Stimulated activated naive B cell treated with anti-CD40 and anti-IgM and Interleukin-4, amounts not matched to agents 10 μg/mL and 1 μg/mL and 100 μg/mL, for 72 hours (primary cell): ENCODE data around the gene DNMT3A.
A peak's percentile ranks its signal among the peaks of the same experiment; 100 is the strongest.
"Not testable (repeated sequence)": the region's sequence is repeated elsewhere in the genome, so short reads cannot be mapped to it uniquely, and the experiment has no call there.

ENCODE experiments used
- ATAC-seq, 2 donors: fragments of 150-1000 bp; cut with Tn5 transposase; replicated peaks; 2 replicates each; pipeline ENCODE4 v1.10.0; 2021; ENCODE audit warnings: moderate library complexity in 1 of 2
- DNase-seq: peaks from one replicate; pipeline ENCODE4 v3.0.0; 2021
- H3K27ac Mint-ChIP-seq: one replicate; pipeline ENCODE4 v1.8.0; 2022; ENCODE audit warnings: mild to moderate bottlenecking, mixed read lengths
- H3K27me3 Mint-ChIP-seq, 2 donors: one replicate each; pipeline ENCODE4 v1.8.0; 2022; ENCODE audit warnings: mixed read lengths in 2 of 2
- H3K36me3 Mint-ChIP-seq, 2 donors: one replicate each; pipeline ENCODE4 v1.8.0; 2022; ENCODE audit warnings: mixed read lengths in 2 of 2, mild to moderate bottlenecking in 1 of 2
- H3K4me1 Mint-ChIP-seq, 2 donors: one replicate each; pipeline ENCODE4 v1.8.0; 2022; ENCODE audit warnings: mixed read lengths in 2 of 2, mild to moderate bottlenecking in 1 of 2
- H3K4me3 Mint-ChIP-seq, 2 donors: one replicate each; pipeline ENCODE4 v1.8.0; 2022; ENCODE audit warnings: mild to moderate bottlenecking in 2 of 2, mixed read lengths in 2 of 2, moderate library complexity in 1 of 2
- H3K9me3 Mint-ChIP-seq, 2 donors: one replicate each; pipeline ENCODE4 v1.8.0; 2022; ENCODE audit warnings: mixed read lengths in 2 of 2, mild to moderate bottlenecking in 1 of 2

The DNMT3A gene

DNA sequence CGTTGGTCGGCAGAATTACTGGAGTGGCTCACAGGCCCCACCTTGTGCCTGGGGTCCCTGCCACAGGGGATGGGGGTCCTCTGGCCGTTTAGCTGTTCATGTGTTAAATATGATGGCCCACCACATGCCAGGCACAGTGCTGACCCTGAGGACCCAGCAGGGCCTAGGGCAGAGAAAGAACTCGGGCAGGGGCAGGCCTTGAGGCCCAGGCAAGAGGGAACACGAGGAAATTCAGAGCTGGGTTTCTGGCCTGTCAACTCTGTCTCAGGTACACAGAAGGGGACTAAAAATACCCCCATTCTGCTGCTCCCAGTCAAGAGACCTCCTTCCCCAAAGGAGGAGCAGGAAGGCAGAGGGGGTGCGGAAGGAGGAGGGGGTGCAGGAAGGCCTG is 66.2 kb downstream of the DNMT3A start:
- no peak for DNase-seq
- Mint-ChIP-seq H3K4me1 (peaks cover 52 to 85% of the 10 kb centered on the region in 2 donors), H3K9me3 (peaks cover 0 to 1% of the 10 kb centered on the region in 2 donors), H3K36me3 (peaks cover 7 to 22% of the 10 kb centered on the region in 2 donors), H3K27me3 (no peaks in the 10 kb centered on the region), H3K4me3 (peak overlapping the region in 1 of 2 donors; percentile 44), H3K27ac (peak overlapping the region; percentile 91)
- no peak for ATAC-seq

DNA sequence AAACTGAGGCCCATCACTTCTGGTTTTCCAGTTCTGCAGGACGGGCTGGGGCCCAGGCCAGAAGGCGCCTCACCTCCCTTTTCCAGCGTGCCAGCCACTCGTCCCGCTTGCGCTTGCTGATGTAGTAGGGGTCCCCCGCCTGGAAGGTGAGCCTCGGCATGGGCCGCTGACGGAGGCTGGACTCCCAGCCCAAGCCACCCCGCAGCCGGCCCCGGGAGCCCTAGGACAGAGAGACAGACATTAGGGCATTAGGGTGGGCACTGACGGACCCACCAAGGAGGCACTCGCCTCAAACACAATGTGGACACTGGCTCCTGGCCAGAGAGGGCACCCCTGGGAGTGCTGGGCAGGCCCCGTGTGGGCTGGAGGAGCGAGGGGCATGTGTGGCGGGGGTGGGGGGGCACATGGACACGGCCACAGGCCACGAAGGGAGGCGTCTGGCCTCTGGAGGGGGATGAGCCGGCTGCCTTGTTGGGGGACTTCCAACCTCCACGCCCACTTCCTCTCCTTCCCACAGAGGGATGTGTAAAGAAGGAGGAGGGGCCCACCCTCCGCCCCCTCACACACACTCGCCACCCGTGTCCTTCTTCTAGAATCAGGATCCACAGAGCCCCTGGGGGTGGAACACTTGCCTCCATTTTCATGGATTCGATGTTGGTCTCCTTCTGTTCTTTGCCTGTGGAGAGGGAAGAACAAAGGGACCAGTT is 66.7 kb downstream of the DNMT3A start:
- DNase-seq, result peak; percentile 51
- Mint-ChIP-seq H3K9me3 (no peaks in the 10 kb centered on the region), H3K36me3 (peaks cover 11 to 22% of the 10 kb centered on the region in 2 donors), H3K4me3 (peak overlapping the region in 1 of 2 donors; percentile 44), H3K4me1 (peaks cover 48 to 85% of the 10 kb centered on the region in 2 donors), H3K27me3 (no peaks in the 10 kb centered on the region), H3K27ac (peak overlapping the region; percentile 91)
- no peak for ATAC-seq

DNA sequence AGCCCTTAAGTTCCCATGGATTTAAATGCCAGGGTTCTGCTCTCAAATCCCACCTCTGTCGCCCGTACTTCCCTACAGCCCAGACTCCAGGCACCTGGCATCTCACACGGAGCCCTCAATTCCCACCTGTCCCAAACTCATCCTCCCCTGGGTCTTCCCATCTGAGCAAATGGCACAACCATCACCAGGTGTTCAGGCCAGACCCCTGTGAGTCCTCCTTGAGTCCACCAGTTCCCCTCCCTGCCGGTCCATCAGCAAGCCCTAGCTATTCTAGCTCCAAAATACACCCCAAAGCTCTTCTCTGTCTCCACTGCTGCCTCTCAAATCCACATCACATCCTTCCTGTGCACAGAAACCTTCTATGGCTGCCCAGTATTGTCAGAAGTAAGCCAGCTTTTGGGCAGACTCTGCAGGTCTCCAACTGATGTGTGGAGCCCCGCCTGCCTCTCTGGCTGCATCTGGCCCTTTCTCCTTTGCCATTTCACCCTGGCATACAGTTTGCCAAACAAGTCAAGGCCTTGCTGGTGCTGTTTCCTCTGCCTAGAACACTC is 67.7 kb downstream of the DNMT3A start:
- H3K36me3 Mint-ChIP-seq, result peaks cover 19 to 29% of the 10 kb centered on the region in 2 donors
- ATAC-seq, result no peak
- H3K27ac Mint-ChIP-seq, result peak overlapping the region; percentile 95
- H3K27me3 Mint-ChIP-seq, result no peaks in the 10 kb centered on the region
- peak overlapping the region; percentile 37 to 42 for H3K4me3 Mint-ChIP-seq
- H3K9me3 Mint-ChIP-seq, result no peaks in the 10 kb centered on the region
- peaks cover 44 to 77% of the 10 kb centered on the region in 2 donors for H3K4me1 Mint-ChIP-seq
- DNase-seq, result no peak

DNA sequence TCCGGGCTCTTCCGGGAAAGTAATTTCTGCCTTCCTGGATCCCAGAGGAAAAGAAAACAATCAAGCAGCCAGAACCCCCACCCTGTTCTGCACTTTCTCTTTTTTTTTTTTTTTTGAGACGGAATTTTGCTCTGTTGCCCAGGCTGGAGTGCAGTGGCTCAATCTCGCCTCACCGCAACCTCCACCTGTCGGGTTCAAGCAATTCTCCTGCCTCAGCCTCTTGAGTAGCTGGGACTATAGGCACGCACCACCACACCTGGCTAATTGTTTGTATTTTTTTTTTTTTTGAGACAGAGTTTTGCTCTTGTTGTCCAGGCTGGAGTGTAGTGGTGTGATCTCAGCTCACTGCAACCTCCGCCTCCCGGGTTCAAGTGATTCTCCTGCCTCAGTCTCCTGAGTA is 69.0 kb downstream of the DNMT3A start:
- H3K9me3 Mint-ChIP-seq, H3K27me3 Mint-ChIP-seq, DNase-seq, ATAC-seq, H3K4me3 Mint-ChIP-seq: not testable (repeated sequence)
- Mint-ChIP-seq H3K4me1 (peaks cover 31 to 63% of the 10 kb centered on the region in 2 donors), H3K27ac (peak overlapping the region; percentile 95), H3K36me3 (peaks cover 17 to 39% of the 10 kb centered on the region in 2 donors)

DNA sequence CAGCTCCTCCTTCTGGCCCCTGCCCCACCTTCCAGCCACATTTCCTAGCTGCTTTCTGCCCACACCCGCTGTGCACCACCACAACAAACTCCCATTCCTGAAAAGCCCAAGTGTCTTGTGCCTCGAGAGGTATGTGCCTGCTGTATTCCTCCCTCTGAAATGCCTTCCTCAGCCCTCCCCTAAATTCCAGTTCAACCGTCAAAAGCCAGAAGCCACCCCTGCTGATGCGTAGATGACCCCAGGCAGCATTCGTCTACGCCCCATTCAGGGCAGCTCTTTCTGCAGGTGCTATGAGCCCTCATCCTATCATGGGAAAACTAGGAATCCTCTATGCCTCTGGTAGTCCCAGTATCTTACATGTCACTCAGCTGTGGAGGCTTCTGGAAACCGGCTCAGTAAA is 71.7 kb downstream of the DNMT3A start:
- Mint-ChIP-seq H3K4me3 (no peak overlapping the region), H3K27ac (no peak overlapping the region), H3K36me3 (peaks cover 17 to 41% of the 10 kb centered on the region in 2 donors), H3K27me3 (no peaks in the 10 kb centered on the region), H3K4me1 (peaks cover 19 to 39% of the 10 kb centered on the region in 2 donors), H3K9me3 (no peaks in the 10 kb centered on the region)
- ATAC-seq, result no peak
- DNase-seq, result no peak

DNA sequence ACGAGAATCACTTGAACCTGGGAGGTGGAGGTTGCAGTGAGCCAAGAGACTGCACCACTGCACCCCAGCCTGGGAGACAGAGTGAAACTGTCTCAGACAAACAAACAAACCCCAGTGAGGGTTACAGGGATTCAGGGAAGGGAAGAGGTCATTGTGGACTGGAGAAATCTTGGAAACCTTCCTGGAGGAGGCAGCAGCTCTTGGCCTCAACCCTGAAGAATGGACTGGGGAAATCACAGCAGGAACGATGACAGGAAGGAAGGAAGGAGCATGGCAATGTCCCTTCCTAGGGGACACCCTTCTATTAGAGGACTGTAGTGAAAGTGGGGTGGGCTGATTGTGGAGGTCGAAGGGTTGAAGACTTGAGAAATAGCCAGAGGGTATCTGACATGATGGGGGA is 72.5 kb downstream of the DNMT3A start:
- H3K9me3 Mint-ChIP-seq, result no peaks in the 10 kb centered on the region
- H3K4me3 Mint-ChIP-seq, result no peak overlapping the region
- peaks cover 14 to 38% of the 10 kb centered on the region in 2 donors for H3K36me3 Mint-ChIP-seq
- DNase-seq (no peak), ATAC-seq (no peak)
- no peak overlapping the region for H3K27ac Mint-ChIP-seq
- H3K4me1 Mint-ChIP-seq, result peaks cover 14 to 31% of the 10 kb centered on the region in 2 donors
- H3K27me3 Mint-ChIP-seq, result no peaks in the 10 kb centered on the region

DNA sequence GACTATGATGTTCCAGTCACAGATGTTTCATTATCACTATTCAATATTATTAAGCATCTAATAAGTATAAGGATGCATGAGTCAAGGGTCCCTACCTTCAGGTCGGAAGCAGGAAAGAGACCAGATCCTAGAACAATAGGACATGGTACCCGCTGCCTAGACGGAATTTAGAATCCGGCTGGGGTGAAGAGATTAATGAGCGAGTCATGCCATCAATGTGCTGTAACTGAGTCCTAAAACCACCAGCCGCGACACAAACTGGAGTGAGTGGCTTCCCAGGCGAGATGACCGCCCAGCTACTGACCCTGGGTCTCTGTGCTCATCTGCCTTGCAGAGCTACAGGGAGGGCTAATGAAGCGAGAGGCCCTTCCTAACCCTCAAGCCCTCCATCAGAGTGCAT is 73.6 kb downstream of the DNMT3A start:
- H3K4me1 Mint-ChIP-seq, result peaks cover 3 to 20% of the 10 kb centered on the region in 2 donors
- no peak overlapping the region for H3K4me3 Mint-ChIP-seq
- H3K27me3 Mint-ChIP-seq, result no peaks in the 10 kb centered on the region
- no peak for ATAC-seq
- DNase-seq, result no peak
- no peak overlapping the region for H3K27ac Mint-ChIP-seq
- peaks cover 19 to 42% of the 10 kb centered on the region in 2 donors for H3K36me3 Mint-ChIP-seq
- H3K9me3 Mint-ChIP-seq, result no peaks in the 10 kb centered on the region

DNA sequence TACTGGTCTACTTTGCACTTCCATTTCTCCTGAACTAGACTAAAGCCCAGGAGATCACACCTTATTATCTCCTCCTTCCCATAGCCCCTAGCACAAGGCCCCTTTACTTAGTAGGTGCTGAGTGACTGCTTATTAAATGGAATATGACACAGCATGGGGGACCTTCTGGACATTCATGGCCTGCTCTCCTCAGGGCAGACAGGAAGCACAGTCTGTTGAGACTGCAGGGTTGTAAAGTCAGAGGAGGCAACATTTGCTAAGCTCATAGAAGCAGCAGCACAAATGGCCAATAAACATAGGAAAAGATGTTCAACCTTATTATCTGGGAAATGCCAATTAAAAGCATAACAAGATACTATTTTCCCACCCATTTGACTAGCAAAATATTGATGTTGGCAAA is 75.3 kb downstream of the DNMT3A start:
- no peaks in the 10 kb centered on the region for H3K27me3 Mint-ChIP-seq

DNA sequence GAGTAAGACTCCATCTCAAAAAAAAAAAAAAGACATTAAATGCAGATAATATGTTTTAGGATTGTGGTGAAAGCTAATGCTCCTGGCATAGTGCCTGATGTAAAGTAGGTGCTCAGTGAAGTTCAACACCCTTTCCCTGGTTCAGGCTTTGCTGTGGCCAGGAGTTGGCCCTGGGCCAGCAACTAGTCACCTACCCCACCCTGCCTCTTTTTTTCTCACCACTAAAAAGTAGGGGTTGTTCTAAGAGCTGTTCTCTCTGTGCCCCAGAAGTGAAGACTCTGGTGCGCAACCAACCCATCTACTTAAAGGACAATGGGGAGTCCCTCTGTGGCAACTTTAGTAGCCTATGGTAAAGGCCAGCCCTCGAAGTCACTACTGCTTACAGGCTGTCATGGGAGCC is 75.9 kb downstream of the DNMT3A start:
- H3K4me1 Mint-ChIP-seq, result peaks cover 9% of the 10 kb centered on the region in 2 donors
- H3K27me3 Mint-ChIP-seq, result no peaks in the 10 kb centered on the region
- H3K9me3 Mint-ChIP-seq, result no peaks in the 10 kb centered on the region
- no peak overlapping the region for H3K27ac Mint-ChIP-seq
- H3K4me3 Mint-ChIP-seq, result no peak overlapping the region
- peaks cover 19 to 55% of the 10 kb centered on the region in 2 donors for H3K36me3 Mint-ChIP-seq
- no peak for DNase-seq
- no peak for ATAC-seq

More for the DNA sequence above, 75.3 kb downstream of the DNMT3A start:
- DNase-seq, result no peak
- Mint-ChIP-seq H3K4me3 (no peak overlapping the region), H3K4me1 (peaks cover 9% of the 10 kb centered on the region in 2 donors), H3K9me3 (no peaks in the 10 kb centered on the region), H3K36me3 (peaks cover 19 to 55% of the 10 kb centered on the region in 2 donors), H3K27ac (no peak overlapping the region)
- no peak for ATAC-seq

DNA sequence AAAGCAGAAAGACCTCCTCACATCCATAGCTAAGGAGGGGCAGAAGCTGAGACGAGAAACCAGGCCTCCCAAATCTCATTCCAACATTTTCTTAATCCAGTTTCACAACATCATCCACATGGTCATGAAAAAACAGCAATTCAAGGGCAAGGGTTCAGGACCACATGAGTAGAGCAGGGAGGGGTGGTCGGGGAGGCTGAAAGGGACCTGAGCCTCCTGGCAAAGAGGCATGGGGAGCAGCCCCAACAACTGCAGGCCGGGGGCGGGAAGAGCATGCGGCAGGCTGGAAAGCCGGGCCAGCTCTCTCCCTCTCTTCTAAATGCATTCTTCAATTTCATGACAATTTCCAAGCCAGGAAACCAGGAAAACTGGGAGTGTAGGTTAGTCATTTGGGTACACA is 76.7 kb downstream of the DNMT3A start:
- H3K27ac Mint-ChIP-seq, result no peak overlapping the region
- DNase-seq (no peak), ATAC-seq (no peak)
- peaks cover under 1 to 8% of the 10 kb centered on the region in 2 donors for H3K4me1 Mint-ChIP-seq
- peaks cover 17 to 55% of the 10 kb centered on the region in 2 donors for H3K36me3 Mint-ChIP-seq
- H3K4me3 Mint-ChIP-seq, result no peak overlapping the region
- no peaks in the 10 kb centered on the region for H3K27me3 Mint-ChIP-seq
- no peaks in the 10 kb centered on the region for H3K9me3 Mint-ChIP-seq

DNA sequence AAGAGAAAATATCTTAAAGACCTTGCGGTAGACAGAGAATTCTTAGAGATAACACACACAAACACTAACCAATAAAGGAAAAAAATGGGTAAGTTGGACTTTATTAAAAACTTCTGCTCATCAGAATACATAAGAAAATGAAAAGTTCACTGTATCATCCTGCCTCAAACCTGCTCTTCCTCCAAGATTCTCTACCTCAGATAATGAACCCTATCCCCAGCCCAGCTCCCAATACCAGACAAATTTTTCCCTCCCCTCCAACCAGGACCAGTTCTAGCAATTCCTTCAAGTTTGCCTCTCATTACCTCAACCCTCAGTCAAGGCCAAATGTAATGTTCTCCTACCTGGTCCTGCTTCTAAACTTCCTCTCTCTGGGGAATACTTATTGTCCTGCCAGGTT is 79.4 kb downstream of the DNMT3A start:
- no peak overlapping the region for H3K27ac Mint-ChIP-seq

DNA sequence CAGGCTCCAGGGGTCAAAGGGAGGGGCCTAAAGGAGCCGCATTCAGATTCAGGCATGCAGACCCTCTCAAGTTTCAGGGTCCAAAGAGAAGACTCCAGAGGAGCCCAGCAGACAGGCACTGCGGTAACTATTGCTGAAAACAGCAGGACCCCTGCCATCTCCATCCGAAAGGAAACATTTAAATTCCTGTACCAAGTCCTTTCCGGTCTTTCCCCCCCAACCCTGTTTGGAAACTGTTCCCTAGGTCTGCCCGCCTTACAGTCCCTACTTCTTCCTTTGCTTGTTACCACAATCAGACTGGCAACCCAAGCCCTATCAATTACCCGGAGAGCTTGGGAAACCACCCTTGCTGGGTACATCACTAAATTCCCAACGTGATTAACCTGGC is 82.0 kb downstream of the DNMT3A start:
- Mint-ChIP-seq H3K9me3 (no peaks in the 10 kb centered on the region), H3K27ac (no peak overlapping the region), H3K4me1 (peaks cover 6 to 12% of the 10 kb centered on the region in 2 donors), H3K4me3 (no peak overlapping the region), H3K27me3 (no peaks in the 10 kb centered on the region), H3K36me3 (peaks cover 22 to 53% of the 10 kb centered on the region in 2 donors)
- no peak for ATAC-seq
- no peak for DNase-seq

More for the DNA sequence above, 79.4 kb downstream of the DNMT3A start:
- Mint-ChIP-seq H3K4me3 (no peak overlapping the region), H3K27me3 (no peaks in the 10 kb centered on the region), H3K9me3 (no peaks in the 10 kb centered on the region), H3K36me3 (peaks cover 14 to 37% of the 10 kb centered on the region in 2 donors), H3K4me1 (peaks cover 6 to 8% of the 10 kb centered on the region in 2 donors)
- no peak for ATAC-seq
- no peak for DNase-seq

DNA sequence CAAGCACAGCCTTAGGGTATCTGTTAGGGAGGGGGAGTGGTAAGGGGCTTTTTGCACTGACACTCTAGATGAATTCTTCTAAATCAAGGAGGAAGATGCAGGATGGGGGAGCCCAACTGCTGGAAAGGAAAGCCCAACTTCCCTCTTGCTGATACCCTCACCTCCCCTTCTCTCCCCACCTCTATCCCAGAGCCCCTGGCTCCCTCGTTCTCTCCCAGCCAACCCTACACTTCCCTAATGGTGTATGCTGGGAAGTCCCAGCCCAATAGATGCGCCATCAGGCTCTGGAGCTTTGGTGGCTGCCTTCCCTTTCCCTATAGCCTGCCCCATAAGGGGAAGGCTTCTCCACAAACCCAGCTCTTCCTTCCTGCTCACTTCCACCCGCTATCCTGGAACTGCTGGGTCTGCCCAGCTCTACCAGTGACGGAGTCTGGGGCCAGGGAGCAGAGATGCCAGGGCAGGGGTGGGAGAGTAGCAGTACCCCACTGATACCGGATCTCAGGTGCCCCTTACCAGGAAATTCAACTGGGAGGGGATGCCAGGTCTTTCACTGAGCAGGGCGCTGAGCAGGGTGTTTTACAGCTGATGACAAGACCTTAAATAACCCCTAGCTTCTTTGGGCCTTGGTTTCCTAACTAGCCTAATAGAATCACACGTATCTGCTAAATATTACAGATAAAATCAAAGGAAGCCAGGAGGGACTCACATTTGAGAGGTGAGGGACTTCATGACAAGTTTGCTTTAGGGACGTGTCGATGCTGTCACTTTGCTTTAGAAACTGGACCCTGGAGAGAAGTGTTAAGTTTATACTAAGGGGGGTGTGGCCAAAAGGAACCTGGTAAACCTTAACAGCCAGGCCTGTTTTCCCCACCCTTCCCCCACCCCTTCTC is 82.6 kb downstream of the DNMT3A start:
- H3K9me3 Mint-ChIP-seq, result no peaks in the 10 kb centered on the region
- ATAC-seq (no peak), DNase-seq (no peak)
- peaks cover 22 to 59% of the 10 kb centered on the region in 2 donors for H3K36me3 Mint-ChIP-seq
- H3K27ac Mint-ChIP-seq, result no peak overlapping the region
- H3K27me3 Mint-ChIP-seq, result no peaks in the 10 kb centered on the region
- H3K4me1 Mint-ChIP-seq, result peaks cover 6 to 16% of the 10 kb centered on the region in 2 donors
- H3K4me3 Mint-ChIP-seq, result no peak overlapping the region
